Fibroblast of gingiva (primary cell): ENCODE results near the gene VIPR1.
"Not testable (repeated sequence)": the region's sequence is repeated elsewhere in the genome, so short reads cannot be mapped to it uniquely, and the experiment has no call there.

ENCODE experiments used
- DNase-seq: peaks from one replicate; pipeline ENCODE4 v3.0.0-alpha.2; 2011; ENCODE audit warnings: low read depth

Gene VIPR1

GRCh38 chr3:42579346-42579745 is 76.9 kb downstream of the VIPR1 start:
- DNase-seq = not testable (repeated sequence)

- DNase-seq = no peak
Observed at GRCh38 chr3:42581400-42581708, 78.9 kb downstream of the VIPR1 start.

- DNase-seq = peak; percentile 88
Observed at GRCh38 chr3:42581709-42582473, 79.4 kb downstream of the VIPR1 start, which contains the start of gene SEC22C. TSS of gene SEC22C (minus strand) at chr3:42581967. CDS start at chr3:42569046, 12,921 bp downstream.

GRCh38 chr3:42582474-42583070 is 80.1 kb downstream of the VIPR1 start:
- no peak for DNase-seq
